WTC11 (cell line): ENCODE results near the gene CLTCL1. TPM values are rescaled to one million over a fixed set of nuclear protein-coding genes. Genes with fewer than 3 reads are reported as not detected.

ENCODE experiments used
- ATAC-seq: fragments of 200-7000 bp; cut with Tn5 transposase; 2 replicates; pipeline ENCODE4 v1.10.0; 2021; ENCODE audit warnings: mild to moderate bottlenecking, moderate library complexity
- CTCF ChIA-PET: fragments of 300-600 bp; sonication (Branson Sonifier 250); formaldehyde crosslinking; loops from one replicate; lab custom pipeline; 2021; ENCODE audit warnings: antibody characterized with exemption; lab: Charles Lee
- POLR2A ChIA-PET: fragments of 350-600 bp; sonication (Branson Sonifier 250); formaldehyde crosslinking; loops from one replicate; lab custom pipeline; 2021; ENCODE audit warnings: antibody characterized with exemption; lab: Charles Lee
- DNase-seq: peaks from one replicate; pipeline ENCODE4 v3.0.0; 2021; ENCODE audit warnings: low spot score
- H3K27ac Mint-ChIP-seq: 2 replicates; pipeline ENCODE4 v1.8.0; 2021; ENCODE audit warnings: mixed read lengths
- H3K27me3 Mint-ChIP-seq: 2 replicates; pipeline ENCODE4 v1.8.0; 2021; ENCODE audit warnings: low read depth, mild to moderate bottlenecking, moderate library complexity, mixed read lengths
- H3K36me3 Mint-ChIP-seq: 2 replicates; pipeline ENCODE4 v1.8.0; 2021; ENCODE audit warnings: mixed read lengths
- H3K4me1 Mint-ChIP-seq: 2 replicates; pipeline ENCODE4 v1.8.0; 2022; ENCODE audit warnings: mixed read lengths
- H3K4me3 Mint-ChIP-seq: 2 replicates; pipeline ENCODE4 v1.8.0; 2021; ENCODE audit warnings: mild to moderate bottlenecking, moderate library complexity, mixed read lengths
- H3K9me3 Mint-ChIP-seq: 2 replicates; pipeline ENCODE4 v1.8.0; 2021; ENCODE audit warnings: mixed read lengths
- AFF4 ChIP-seq: sonication (generic); formaldehyde crosslinking; IDR thresholded peaks from 2 replicates; pipeline ENCODE4 v1.8.1; 2023; ENCODE audit warnings: mild to moderate bottlenecking, missing genetic modification reagents, borderline replicate concordance
- CBFB ChIP-seq: sonication (generic); formaldehyde crosslinking; IDR thresholded peaks from 2 replicates; pipeline ENCODE4 v1.8.1; 2022; ENCODE audit warnings: mild to moderate bottlenecking, low read depth, missing genetic modification reagents
- E2F4 ChIP-seq: sonication (generic); formaldehyde crosslinking; IDR thresholded peaks from 2 replicates; pipeline ENCODE4 v1.8.1; 2022; ENCODE audit warnings: low read depth, mild to moderate bottlenecking, moderate library complexity, missing genetic modification reagents, borderline replicate concordance
- ETV6 ChIP-seq: sonication (generic); formaldehyde crosslinking; IDR thresholded peaks from 2 replicates; pipeline ENCODE4 v1.8.1; 2022; ENCODE audit warnings: mild to moderate bottlenecking, missing genetic modification reagents
- HMGXB4 ChIP-seq: sonication (generic); formaldehyde crosslinking; IDR thresholded peaks from 2 replicates; pipeline ENCODE4 v1.8.1; 2023; ENCODE audit warnings: mild to moderate bottlenecking, moderate library complexity, missing genetic modification reagents
- IRF2 ChIP-seq: sonication (generic); formaldehyde crosslinking; IDR thresholded peaks from 2 replicates; pipeline ENCODE4 v1.8.0; 2022; ENCODE audit warnings: low read depth, missing genetic modification reagents, borderline replicate concordance
- NR1H2 ChIP-seq: sonication (generic); formaldehyde crosslinking; IDR thresholded peaks from 2 replicates; pipeline ENCODE4 v1.9.0; 2021; ENCODE audit warnings: mild to moderate bottlenecking, moderate library complexity, missing genetic modification reagents
- NR2C2 ChIP-seq: sonication (generic); formaldehyde crosslinking; IDR thresholded peaks from 2 replicates; pipeline ENCODE4 v1.8.0; 2022; ENCODE audit warnings: mild to moderate bottlenecking, missing genetic modification reagents
- OVOL2 ChIP-seq: fragments of 250-450 bp; sonication (Bioruptor Pico); IDR thresholded peaks from 2 replicates; pipeline ENCODE4 v1.9.0; 2021; ENCODE audit warnings: mild to moderate bottlenecking, borderline replicate concordance
- PRRX2 ChIP-seq: fragments of 250-450 bp; sonication (Bioruptor Pico); IDR thresholded peaks from 2 replicates; pipeline ENCODE4 v1.8.0; 2021; ENCODE audit warnings: mild to moderate bottlenecking
- RELA ChIP-seq: sonication (generic); formaldehyde crosslinking; IDR thresholded peaks from 2 replicates; pipeline ENCODE4 v1.8.1; 2022; ENCODE audit warnings: missing genetic modification reagents, mild to moderate bottlenecking, borderline replicate concordance
- RORB ChIP-seq: fragments of 250-450 bp; sonication (Bioruptor Pico); IDR thresholded peaks from 2 replicates; pipeline ENCODE4 v1.9.0; 2021; ENCODE audit warnings: mild to moderate bottlenecking
- ZBTB21 ChIP-seq: sonication (generic); formaldehyde crosslinking; IDR thresholded peaks from 2 replicates; pipeline ENCODE4 v1.8.1; 2023; ENCODE audit warnings: mild to moderate bottlenecking, missing genetic modification reagents, borderline replicate concordance
- ZNF281 ChIP-seq: sonication (generic); formaldehyde crosslinking; IDR thresholded peaks from 2 replicates; pipeline ENCODE4 v1.8.0; 2023; ENCODE audit warnings: mild to moderate bottlenecking, missing genetic modification reagents
- ZNF423 ChIP-seq: fragments of 250-450 bp; sonication (Bioruptor Pico); IDR thresholded peaks from 2 replicates; pipeline ENCODE4 v2.1.2; 2022; ENCODE audit warnings: mild to moderate bottlenecking, moderate library complexity
- total RNA-seq: library from RNA; stranded (reverse); gene quantifications from 3 replicates; pipeline ENCODE4 v1.2.3, GENCODE V29; 2021
- TF ChIP-seq, protein P1 (sequence below): sonication (generic); formaldehyde crosslinking; IDR thresholded peaks from 2 replicates; pipeline ENCODE4 v1.8.1; 2022; ENCODE audit warnings: low read depth, missing genetic modification reagents, borderline replicate concordance

CLTCL1 gene
- total RNA-seq, 1 experiment from 2014 or later: 15.5 TPM

DNA sequence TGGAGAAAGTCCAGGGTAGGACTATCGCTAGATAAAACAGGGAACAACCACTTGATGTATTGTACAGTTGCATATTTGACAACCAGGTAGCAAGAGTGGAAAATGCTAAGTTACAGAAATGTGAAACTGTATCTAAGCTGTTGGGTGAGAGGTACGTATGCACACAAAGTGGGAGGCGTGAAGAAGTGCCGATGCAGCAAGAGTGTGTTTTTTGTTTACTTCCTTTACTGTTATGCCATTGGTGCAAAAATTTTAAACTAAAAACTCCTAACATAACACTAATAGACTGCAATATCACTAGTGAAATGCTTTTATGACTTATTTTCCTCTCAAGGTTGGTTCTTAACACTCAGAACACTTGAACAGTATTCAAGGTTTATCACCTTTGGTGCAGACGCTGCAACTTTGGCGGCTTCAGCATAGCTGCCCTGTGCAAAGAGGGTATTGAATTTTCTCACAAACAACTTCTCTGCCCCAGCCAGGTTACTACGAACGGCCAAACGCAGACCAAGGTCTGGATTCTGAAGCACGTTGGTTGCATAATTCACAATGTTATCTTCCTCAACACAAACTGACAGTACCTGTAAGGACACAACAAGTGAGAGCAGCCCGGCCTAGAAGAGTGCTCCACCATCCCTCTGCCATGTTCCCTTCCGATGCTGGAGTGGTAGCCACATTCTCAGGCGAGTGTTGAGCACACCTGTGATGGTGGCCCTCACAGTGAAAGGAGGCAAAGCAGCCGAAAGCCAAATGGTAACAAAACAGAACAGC is 57.2 kb downstream of the CLTCL1 start:
- Mint-ChIP-seq H3K4me3 (no peak overlapping the region), H3K27ac (no peak overlapping the region)

More for the DNA sequence above, 57.2 kb downstream of the CLTCL1 start:
- DNase-seq (no peak), ATAC-seq (no peak)
- ChIA-PET CTCF (no interaction called here), POLR2A (no interaction called here)
- H3K9me3 Mint-ChIP-seq: no peaks in the 10 kb centered on the region
- peaks cover 27% of the 10 kb centered on the region for H3K36me3 Mint-ChIP-seq
- H3K4me1 Mint-ChIP-seq: peaks cover 4% of the 10 kb centered on the region
- no peaks in the 10 kb centered on the region for H3K27me3 Mint-ChIP-seq
- TF ChIP-seq ZBTB21 (CRISPR knock-in tag): no peak
- no peak for TF ChIP-seq ZNF281 (CRISPR knock-in tag)
- TF ChIP-seq IRF2 (CRISPR knock-in tag): no peak
- TF ChIP-seq CBFB: no peak
- no peak for TF ChIP-seq E2F4
- TF ChIP-seq HMGXB4 (CRISPR knock-in tag): no peak
- no peak for TF ChIP-seq ETV6 (CRISPR knock-in tag)
- TF ChIP-seq NR1H2 (CRISPR knock-in tag): no peak
- TF ChIP-seq NR2C2 (CRISPR knock-in tag): no peak
- TF ChIP-seq PRRX2 (CRISPR knock-in tag): no peak
- no peak for TF ChIP-seq AFF4
- TF ChIP-seq ZNF423 (CRISPR knock-in tag): no peak
- TF ChIP-seq, protein P1, sequence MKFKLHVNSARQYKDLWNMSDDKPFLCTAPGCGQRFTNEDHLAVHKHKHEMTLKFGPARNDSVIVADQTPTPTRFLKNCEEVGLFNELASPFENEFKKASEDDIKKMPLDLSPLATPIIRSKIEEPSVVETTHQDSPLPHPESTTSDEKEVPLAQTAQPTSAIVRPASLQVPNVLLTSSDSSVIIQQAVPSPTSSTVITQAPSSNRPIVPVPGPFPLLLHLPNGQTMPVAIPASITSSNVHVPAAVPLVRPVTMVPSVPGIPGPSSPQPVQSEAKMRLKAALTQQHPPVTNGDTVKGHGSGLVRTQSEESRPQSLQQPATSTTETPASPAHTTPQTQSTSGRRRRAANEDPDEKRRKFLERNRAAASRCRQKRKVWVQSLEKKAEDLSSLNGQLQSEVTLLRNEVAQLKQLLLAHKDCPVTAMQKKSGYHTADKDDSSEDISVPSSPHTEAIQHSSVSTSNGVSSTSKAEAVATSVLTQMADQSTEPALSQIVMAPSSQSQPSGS (CRISPR knock-in tag): no peak
- TF ChIP-seq RELA (CRISPR knock-in tag): no peak
- TF ChIP-seq RORB (CRISPR knock-in tag): no peak
- no peak for TF ChIP-seq OVOL2
